ENCODE results near the gene CTNNA1.
"Not testable (repeated sequence)": the region's sequence is repeated elsewhere in the genome, so short reads cannot be mapped to it uniquely, and the experiment has no call there.

The CTNNA1 gene

DNA sequence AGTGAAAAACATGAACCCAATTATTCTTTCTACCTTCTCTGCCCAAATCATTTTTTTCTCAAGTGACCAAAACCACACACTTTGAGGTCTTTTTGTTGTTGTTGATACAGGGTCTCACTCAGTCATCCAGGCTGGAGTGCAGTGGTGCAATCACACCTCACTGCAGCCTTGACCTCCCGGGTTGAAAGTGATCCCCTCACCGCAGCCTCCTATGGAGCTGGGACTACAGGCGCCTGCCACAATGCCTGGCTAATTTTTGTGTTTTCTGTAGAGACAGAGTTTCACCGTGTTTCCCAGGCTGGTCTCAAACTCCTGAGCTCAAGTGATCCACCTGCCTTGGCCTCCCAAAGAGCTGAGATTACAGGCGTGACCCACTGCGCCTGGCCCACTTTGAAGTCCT is 8.4 kb downstream of the CTNNA1 start:
- not testable (repeated sequence) for DNase-seq

DNA sequence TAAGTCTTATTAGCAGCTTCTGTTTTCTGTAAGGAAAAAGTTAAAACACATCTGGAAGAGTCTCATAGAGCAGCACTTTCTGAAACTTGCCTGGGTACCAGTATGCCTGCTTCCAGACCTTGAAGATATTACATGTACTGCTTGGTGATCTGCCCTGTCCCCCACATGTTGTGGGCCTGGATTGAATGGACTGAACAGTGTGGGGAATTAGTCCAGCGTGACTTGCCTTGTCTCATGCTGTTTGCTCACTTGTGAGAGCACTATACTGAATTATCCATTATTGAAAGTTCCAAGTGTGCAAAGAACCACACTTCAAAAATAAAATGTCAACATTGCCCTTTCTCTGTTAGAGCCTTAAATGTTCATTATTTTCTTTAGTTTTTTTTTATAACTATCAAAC is 8.9 kb downstream of the CTNNA1 start:
- DNase-seq: no peak

DNA sequence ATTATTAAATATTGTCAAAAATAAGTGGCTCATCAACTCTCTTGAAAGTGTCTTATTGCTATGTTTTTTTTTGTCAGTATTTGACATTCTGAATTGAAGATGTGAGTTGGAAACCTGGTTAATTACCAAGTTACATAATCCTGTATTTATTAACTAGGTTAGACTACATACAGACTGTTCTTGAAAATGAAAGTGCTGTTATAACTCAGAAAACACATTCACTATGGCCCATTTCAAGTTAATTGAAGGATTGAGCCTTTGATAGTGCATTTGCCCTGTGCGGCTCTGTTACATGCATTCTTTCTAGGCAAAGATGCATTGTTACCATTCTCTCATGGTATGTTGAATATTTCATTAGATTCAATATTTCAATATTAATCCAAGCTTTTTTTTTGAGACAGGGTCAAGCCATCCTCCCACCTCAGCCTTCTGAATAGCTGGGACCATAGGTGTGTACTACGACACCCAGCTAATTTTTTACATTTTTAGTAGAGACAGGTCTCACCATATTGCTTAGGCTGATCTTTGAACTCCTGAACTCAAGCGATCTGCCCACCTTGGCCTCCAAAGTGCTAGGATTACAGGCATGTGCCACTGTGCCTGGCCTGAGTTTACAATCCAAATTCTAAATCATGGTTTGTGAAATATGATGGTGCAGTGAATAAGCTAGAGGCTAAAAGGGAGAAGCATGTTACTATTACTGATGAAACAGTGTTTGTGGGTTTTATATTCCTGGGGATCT is 10.0 kb downstream of the CTNNA1 start:
- DNase-seq: no peak

DNA sequence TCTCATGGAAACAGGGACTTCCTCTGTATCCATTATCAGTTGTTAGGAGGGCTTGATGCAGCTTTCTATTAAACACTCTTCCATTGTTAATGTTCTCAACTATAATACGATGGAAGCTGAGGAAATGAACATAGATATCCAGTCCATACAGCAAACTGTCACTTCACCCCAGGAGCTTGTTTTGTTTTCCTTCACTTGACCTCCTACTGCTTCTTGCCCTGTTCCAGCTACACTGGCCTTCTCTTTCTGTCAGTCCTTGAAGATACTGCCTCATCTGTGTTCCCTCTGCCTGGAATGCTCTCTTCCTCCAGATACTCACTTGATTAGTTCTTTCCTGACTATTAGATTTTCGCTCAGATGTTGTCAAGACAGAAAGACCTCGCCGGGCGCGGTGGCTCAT is 17.1 kb downstream of the CTNNA1 start:
- no peak for DNase-seq

DNA sequence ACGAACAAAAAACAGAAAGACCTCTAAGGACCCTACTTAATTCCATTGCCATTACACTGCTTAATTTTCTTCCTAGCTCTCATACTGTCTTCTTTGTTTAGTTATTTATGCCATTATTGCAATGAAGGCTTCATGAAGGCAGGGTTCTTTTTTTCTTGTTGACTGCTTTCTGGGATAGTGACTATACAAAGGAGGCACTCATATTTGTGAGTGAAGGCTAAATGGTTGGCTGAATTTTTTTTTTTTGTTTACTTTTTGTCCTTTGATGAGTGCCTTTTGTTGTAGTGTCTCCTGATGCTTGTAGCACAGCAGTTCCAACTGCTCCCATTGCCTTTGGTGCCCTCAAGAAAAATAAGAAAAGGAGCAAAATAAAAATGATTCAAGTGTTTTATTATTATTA is 17.8 kb downstream of the CTNNA1 start:
- DNase-seq: no peak

DNA sequence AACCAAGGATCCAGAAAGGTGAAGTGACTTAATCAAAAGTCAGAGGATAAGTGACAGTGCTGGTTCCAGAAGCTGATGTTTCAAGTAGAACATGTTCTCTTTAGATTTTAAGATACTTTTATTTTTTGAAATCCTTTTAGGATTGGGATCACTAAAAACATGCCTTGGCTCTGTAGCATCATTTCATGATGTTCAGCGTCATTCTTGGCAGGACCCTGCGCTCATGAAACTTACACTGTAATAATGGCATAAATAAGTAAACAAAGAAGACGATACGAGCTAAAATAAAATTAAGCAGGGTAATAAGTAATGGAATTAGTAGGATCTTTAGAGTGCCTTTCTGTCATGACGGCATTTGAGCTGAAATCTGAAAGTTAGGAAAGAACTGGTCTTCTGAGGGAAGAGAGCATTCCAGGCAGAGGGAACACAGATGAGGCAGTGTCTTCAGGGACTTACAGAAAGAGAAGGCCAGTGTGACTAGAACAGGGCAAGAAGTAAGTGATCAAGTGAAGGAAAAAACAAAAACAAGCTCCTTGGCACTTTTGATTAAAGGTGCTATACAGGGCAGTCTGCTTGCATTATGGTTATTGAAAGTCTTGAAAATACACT is 19.9 kb downstream of the CTNNA1 start:
- no peak for DNase-seq

DNA sequence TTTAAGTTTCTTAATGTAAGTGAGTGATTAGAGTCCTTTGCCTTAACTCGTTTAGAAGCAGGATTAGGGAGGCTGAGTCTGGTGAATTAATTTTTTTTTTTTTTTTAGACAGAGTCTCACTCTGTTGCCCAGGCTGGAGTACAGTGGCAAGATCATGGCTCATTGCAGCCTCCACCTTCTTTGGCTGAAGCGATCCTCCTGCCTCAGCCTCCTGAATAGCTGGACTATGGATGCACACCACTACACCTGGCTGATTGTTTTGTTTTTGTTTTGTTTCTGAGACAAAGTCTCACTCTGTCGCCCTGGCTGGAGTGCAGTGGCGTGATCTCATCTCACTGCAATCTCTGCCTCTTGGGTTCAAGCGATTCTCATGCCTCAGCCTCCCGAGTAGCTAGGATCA is 20.4 kb downstream of the CTNNA1 start:
- DNase-seq: not testable (repeated sequence)

DNA sequence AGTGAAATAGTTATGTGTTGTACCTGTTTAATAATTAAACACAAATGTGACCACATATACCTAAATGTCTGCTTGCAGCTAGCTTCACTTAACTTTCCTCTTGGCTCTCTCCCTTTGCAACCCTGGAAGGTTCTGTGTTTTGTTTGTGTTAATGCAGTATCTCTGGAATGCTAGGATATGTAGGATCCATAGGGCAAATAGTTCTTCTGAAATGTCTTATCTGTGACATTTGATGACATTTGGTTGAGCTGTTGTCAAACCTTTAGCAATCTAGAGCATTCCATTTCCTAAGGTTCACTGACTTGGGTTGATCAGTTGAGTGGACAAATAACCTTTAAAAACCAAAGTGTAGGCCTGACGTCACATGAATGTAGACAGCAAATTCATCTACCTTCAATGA is 21.8 kb downstream of the CTNNA1 start:
- DNase-seq: no peak

DNA sequence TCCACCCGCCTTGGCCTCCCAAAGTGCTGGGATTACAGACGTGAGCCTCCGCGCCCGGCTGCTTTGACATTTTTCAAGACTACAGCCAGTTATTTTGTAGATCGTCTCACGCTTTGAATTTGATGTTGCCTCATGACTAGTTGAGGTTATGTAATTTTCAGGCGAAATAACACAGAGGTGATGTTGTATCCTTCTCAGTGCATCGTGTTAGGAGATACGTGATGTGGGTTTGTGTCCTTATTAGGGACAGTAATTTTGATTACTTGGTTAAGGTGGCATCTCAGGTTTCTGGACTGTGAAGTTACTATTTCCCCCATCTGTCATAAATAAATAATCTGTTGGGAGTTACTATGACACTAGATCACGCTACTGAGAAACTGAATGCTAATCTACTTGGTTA is 25.0 kb downstream of the CTNNA1 start:
- no peak for DNase-seq

DNA sequence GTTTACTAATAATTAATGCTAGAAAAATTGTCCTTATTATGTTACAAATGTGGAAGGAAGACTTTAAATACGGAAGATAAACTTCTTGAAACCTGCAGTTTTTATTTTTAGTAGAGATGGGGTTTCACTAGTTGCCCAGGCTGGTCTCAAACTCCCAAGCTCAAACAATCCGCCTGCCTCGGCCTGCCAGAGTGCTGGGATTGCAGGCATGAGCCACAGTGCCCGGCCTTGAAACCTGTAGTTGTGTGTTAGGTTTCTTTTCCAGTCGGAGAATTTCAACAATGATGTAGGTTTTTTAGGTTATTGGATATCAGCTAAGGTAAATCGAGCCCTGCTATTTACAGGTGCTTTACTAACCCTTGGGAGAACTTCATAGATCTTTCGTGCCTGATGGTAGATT is 30.8 kb downstream of the CTNNA1 start:
- DNase-seq: no peak

DNA sequence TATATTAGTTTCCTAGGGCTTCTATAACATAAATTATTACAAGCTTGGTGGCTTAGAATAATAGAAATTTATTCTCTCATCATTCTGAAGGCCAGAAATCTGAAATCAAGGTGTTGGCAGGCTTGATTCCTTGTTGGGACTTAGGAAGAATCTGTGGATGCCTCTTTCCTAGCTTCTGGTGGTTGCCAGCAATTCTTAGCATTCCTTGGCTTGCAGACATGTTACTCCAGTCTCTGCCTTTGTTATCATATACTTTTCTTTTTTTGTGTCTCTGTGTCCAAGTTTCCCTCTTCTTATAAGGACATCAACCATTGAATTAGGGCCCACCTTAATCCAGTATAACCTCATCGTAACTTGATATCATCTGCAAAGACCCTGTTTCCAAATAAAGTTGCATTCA is 31.4 kb downstream of the CTNNA1 start:
- no peak for DNase-seq

DNA sequence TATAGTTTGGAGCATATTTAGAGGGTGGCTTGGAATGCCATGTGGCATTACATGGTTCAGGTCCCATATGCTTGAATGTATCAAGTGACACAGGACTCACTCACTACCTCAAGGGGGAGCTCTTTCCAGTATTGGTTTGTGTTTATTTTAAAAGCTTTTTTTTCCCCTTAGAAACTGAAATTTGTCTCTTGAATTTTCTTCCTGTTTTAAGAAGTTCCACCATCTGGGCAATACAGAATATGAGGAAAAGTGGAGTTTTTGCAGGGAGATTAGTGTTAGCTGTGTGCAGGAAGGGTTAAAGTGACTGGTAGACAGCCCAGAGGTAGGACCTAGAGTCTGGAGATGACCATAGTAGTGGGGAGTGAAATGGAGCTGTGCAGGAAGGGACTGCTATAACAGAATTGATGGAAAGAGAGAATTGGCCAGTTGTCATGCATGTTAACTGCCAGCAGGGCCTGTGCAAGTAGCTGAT is 36.6 kb downstream of the CTNNA1 start:
- peak; percentile 70 for DNase-seq

DNA sequence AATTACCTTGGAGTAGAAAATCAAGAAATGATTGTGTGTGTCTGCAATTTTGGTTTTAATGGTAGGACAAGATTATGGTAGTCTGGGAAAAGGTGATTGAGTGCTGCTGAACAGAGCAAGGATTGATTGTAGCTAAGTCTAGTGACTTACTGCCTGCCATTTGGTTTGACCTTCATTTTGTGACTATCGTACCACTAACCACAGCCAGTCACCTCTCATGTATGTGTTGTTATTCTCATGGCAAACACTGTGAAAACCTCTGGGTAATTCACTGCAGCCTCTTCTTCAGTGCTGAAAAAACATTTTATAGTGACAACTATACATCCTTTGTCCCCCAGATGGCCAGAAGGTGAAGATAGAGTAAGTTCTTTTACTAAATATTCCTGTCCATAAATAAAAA is 37.5 kb downstream of the CTNNA1 start:
- no peak for DNase-seq

DNA sequence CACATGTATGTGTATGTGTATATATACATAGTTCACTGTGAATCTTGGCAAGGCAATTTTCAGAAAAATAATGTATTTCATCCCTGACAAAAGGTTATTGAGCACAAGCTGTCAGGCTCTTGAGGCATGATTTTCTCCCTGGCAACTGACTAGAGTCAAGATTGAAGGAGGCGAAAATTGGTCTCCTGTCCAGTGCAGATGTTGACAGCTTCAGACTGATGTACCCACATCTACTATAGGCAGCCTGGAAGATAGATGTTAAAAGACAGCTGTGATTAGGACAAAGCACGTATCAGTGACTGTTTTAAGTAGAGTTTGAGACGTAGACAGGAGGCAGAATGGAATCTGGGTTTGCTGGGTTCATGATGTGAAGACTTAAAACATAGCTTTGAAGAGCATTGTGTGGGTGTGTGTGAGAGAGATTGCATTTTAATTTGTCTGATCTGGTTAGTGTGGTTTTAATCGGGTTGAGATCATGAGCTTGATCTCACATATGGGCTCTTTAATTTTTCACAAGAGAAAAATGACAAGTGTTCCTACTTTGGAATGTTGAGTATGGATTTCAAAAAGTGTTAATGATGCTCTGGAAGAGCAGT is 39.1 kb downstream of the CTNNA1 start:
- DNase-seq: no peak

DNA sequence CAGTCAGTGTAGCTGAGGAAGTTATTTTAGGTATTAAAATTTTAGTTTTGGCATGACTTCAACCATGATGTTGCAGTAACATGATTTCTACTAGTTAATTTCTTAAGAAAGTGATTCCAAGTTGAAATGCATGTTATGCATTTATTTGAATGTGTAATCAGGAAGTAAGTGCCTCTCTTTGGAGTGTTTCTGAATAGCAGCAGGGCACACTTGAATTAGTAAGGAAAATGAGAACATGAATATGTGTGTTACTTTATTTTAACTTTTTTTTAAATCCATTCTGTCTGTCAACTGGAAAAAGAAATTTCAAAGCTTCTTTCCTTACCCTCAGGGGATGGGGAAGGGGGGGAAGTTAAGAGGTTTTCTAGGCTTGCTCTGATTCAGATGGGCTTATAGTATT is 40.4 kb downstream of the CTNNA1 start:
- DNase-seq: peak; percentile 17

DNA sequence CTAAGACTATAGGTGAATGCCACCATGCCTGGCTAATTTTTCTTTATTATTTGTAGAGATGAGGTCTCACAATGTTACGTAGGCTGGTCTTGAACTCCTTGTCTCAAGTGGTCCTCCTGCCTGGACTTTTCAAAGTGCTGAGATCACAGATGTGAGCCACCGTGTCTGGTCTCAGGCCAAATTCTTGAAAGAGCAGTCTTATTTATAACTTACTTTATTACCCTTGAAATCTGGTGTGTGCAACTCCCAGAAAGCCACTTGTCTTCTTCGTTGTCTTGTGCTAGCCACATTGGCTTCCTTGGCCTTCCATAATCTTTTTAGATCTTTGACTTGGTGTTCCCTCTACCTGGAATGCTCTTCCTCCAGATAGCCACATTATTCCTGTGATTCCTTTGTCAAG is 50.1 kb downstream of the CTNNA1 start:
- DNase-seq: no peak

DNA sequence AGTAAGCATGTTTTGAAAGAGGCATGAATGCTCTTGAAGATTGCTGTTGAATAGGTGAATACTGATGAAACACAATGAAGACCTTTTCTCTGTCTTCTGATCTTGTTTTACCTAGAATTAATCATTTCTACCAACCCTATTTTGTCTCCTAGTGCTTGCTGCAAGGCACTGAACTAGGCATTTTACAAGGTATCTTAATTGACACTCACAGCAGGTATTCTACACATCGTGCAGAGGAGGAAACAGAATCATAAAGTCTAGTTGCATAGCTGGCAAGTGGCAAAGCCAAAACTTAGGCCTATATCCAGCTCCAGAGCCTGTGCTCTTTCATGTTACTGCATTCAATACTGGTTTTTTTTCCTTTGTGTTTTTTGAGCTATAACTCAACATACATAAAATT is 50.7 kb downstream of the CTNNA1 start:
- DNase-seq: no peak

DNA sequence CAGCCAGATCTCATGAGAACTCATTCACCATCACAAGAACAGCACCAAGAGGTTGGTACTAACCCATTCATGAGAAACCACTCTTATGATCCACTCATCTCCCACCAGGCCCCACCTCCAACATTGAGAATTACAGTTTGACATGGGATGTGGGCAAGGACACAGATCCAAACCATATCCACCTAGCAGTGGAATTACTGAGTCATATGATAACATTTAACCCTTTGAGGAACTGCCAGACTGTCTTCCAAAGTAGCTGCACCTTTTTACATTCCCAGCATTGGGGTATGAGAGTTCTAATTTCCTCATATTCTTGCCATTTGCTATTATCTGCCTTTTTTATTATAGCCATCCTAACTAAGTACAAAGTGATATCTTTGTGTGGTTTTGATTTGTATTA is 51.9 kb downstream of the CTNNA1 start:
- DNase-seq: no peak

DNA sequence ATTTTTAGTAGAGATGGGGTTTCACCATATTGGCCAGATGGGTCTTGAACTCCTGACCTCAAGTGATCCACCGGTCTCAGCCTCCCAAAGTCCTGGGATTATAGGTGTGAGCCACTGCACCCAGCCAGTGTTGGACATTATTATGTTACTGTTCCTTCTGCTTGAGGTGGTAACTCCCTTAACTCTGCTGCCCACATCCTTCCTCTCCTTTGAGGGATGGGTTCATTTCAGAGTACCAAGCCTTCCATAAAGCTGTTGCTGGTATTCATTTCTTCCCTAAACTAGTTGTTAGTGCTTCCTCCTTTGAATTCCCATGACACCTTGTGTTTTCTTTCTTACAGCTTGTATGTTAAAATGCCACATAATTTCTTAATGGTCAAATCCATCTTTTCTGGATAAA is 54.0 kb downstream of the CTNNA1 start:
- no peak for DNase-seq

DNA sequence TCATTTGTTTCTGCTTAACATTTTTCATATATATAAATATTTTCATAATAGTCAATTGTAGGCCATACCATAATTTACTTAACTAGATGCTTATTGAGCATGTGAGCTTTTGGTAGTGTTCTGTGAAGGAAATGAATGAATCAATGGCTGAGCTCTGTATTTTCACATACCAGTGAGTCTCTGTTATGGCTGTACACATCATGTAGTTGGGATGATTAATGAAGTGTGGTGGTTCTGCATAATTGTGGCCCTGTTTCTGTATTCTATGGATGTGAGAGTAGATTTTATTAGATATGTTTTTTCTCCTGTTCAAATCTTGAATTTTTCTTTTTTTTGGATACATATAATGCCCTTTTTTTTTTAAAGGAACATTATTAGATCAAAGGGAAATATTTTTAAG is 56.2 kb downstream of the CTNNA1 start:
- DNase-seq: no peak

DNA sequence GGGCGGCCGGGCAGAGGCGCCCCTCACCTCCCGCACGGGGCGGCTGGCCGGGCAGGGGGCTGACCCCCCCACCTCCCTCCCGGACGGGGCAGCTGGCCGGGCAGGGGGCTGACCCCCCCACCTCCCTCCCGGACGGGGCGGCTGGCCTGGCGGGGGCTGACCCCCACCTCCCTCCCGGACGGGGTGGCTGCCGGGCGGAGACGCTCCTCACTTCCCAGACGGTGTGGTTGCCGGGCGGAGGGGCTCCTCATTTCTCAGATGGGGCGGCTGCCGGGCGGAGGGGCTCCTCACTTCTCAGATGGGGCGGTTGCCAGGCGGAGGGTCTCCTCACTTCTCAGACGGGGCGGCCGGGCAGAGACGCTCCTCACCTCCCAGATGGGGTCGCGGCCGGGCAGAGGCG is 57.6 kb downstream of the CTNNA1 start:
- not testable (repeated sequence) for DNase-seq

DNA sequence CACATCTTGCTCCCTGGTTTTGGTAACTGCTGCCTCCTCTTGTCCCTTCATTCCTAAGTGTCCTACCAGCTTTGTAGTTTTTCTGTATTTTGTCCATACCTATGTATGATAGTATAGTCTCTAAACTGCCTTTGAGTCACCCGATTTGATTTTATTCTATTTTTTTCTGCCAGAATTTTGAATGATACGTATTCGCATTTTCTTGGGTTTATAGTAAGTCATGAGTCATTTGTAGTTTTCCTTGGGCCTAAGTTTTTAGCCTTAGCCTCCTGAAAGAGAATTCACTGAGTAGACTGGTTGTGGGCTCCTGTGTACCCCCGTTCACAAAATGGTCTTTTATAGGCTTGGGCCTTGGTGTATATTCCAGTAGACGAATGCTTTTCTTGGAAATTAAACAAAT is 62.3 kb downstream of the CTNNA1 start:
- DNase-seq: no peak

DNA sequence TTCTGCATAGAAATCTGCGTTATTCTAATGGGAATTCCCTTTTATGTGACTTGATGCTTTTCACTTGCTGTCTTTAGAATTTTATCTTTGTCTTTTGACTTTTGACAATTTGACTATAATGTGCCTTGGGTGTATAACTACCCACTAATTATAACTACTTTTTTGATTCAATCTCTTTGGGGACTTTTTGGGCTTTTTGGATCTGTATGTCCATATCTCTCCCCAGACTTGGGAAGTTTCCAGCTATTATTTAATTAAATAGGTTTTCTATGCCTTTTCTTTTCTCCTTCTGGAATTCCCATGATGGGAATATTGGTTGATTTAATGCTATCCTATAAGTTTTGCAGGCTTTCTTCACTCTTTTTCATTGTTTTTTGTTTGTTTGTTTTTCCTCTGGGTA is 64.0 kb downstream of the CTNNA1 start:
- no peak for DNase-seq

DNA sequence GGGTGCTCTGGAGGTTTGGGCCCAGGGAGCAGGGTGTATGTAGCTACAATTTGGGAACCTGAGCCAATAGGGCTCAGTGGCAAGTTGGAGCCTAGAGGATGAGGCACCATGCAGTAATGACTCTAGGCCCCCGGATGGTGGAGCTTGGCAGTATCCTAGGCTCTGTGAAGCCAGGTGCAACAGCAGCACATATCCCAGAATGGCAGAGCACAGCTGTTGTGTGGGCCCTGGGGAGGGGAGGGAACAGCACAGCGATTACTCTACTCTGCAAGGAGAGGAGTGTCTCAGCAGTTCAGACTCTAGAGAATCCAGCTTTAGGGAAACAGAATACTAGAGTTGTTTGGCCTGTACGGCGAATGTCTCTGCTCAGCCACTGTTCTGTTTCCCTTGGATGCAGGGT is 65.9 kb downstream of the CTNNA1 start:
- DNase-seq: no peak

DNA sequence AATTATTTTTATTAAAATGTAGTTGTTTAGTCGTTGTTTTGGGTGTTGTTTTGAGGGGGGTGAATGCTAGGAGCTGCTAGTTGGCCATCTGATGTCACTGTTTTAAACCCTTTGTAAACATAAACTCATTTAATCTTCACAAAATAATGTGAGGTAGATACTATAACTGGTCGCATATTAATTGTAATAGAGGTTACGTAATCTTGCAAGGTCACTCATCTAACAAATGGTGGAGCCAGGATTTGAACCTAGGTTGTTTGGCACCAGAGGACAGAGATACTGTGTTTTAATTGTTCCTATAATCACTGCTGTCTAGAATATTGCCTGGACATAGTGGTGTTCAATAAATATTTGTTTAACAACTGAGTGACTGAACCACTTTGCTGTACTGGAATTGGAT is 67.5 kb downstream of the CTNNA1 start:
- DNase-seq: no peak
